Esophagus (tissue), 2 donors: ENCODE measurements around the gene DOCK1. TPM values are rescaled to one million over a fixed set of nuclear protein-coding genes. Genes with fewer than 3 reads are reported as not detected.

ENCODE experiments used
- H3K27ac ChIP-seq, 2 donors: one replicate each; pipeline ENCODE4 v1.5.1; 2013; ENCODE audit warnings: low read depth in 2 of 2, mild to moderate bottlenecking in 2 of 2, inconsistent platforms in 1 of 2, low read length in 1 of 2, moderate library complexity in 1 of 2
- H3K27me3 ChIP-seq, 2 donors: one replicate each; pipeline ENCODE4 v1.6.1; 2013; ENCODE audit warnings: low read length in 2 of 2, control low read depth in 1 of 2, mild to moderate bottlenecking in 1 of 2; ENCODE audit not compliant: insufficient read depth in 2 of 2, control insufficient read depth in 1 of 2
- H3K36me3 ChIP-seq, 2 donors: one replicate each; pipeline ENCODE4 v1.6.1; 2013; ENCODE audit warnings: low read length in 1 of 2; ENCODE audit not compliant: control insufficient read depth in 2 of 2, insufficient read depth in 2 of 2
- H3K4me1 ChIP-seq, 2 donors: one replicate each; pipeline ENCODE4 v1.6.1; 2013; ENCODE audit warnings: low read length in 1 of 2; ENCODE audit not compliant: control insufficient read depth in 2 of 2, insufficient read depth in 2 of 2
- H3K4me3 ChIP-seq, 2 donors: one replicate each; pipeline ENCODE4 v1.5.1; 2013; ENCODE audit warnings: low read length in 2 of 2, mild to moderate bottlenecking in 2 of 2, low read depth in 1 of 2, moderate library complexity in 1 of 2
- H3K9me3 ChIP-seq, 2 donors: one replicate each; pipeline ENCODE4 v1.6.1; 2013; ENCODE audit warnings: mild to moderate bottlenecking in 2 of 2, low read depth in 1 of 2, low read length in 1 of 2, moderate library complexity in 1 of 2; ENCODE audit not compliant: control insufficient read depth in 2 of 2, insufficient read depth in 1 of 2
- WGBS, 2 donors: extraction: QIAGEN DNeasy Blood & Tissue Kit; methylation state at CpG; one replicate each; pipeline ENCODE4 v1.1.7; 2013; 5-methylcytosine and 5-hydroxymethylcytosine counted together
- polyA plus RNA-seq, 2 donors: library from polyadenylated mRNA; stranded (reverse); fragments of 200-250 nt; gene quantifications; one replicate each; pipeline ENCODE4 v1.2.3, GENCODE V29; 2013
- donor health status: healthy with polysubstance abuse.
- donor health status: Bipolar disorder and iron deficiency.

Gene DOCK1
- polyA plus RNA-seq, 2 donors = 11.4 to 17.5 TPM

DNA sequence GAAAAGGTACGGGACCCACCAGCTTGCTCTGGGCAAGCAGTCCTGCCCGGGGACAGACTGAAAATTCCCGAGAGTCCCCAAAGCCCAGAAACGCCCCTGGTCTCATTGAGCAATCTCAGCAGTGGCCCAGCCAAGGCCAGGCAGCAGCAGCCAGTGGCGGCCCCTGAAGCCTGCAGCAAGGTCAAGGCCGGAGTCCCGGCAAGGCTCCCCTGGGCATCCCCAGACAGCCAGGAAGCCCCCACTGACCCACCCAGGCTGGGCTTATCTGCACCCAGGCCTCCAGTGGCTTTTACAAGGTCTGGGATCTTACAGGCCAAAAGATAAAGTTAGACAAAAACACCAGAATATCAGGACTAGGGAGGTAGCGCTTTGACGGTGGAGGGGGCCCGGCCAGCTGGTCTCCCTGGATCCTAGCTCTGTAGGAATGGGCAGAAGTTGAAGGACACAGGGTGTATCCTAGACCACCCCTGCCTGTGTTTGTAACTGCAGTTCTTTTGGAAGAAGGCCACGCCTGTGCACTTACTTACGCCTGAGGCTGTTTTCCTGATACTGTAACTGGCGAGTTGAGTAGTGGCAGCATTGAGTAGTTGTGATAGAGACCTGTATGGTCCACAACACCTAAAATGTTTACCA is 513.4 kb downstream of the DOCK1 start:
- no peak overlapping the region for H3K4me3 ChIP-seq
- H3K27me3 ChIP-seq = no peaks in the 10 kb centered on the region
- no peaks in the 10 kb centered on the region for H3K4me1 ChIP-seq
- no peaks in the 10 kb centered on the region for H3K9me3 ChIP-seq
- peaks cover 3 to 29% of the 10 kb centered on the region in 2 donors for H3K36me3 ChIP-seq
- WGBS, 2 donors = 89 to 94% methylated on average over 13 of the region's 13 CpGs
- H3K27ac ChIP-seq = no peak overlapping the region

- no peaks in the 10 kb centered on the region for H3K4me1 ChIP-seq
- no peak overlapping the region for H3K27ac ChIP-seq
- peaks cover 3 to 35% of the 10 kb centered on the region in 2 donors for H3K36me3 ChIP-seq
- H3K4me3 ChIP-seq = no peak overlapping the region
- no peaks in the 10 kb centered on the region for H3K9me3 ChIP-seq
- no peaks in the 10 kb centered on the region for H3K27me3 ChIP-seq
- whole genome bisulfite sequencing, 2 donors = 92 to 95% methylated on average over 10 of the region's 10 CpGs
Observed at GRCh38 chr10:127420138-127420684, 515.0 kb downstream of the DOCK1 start.

GRCh38 chr10:127423218-127423915 is 518.1 kb downstream of the DOCK1 start:
- no peak overlapping the region for H3K27ac ChIP-seq
- H3K4me1 ChIP-seq = no peaks in the 10 kb centered on the region
- no peak overlapping the region for H3K4me3 ChIP-seq
- H3K27me3 ChIP-seq = no peaks in the 10 kb centered on the region
- H3K9me3 ChIP-seq = peaks cover 2 to 3% of the 10 kb centered on the region in 2 donors
- peaks cover 10 to 42% of the 10 kb centered on the region in 2 donors for H3K36me3 ChIP-seq
- WGBS, 2 donors = 88% methylated on average over 8 of the region's 8 CpGs

DNA sequence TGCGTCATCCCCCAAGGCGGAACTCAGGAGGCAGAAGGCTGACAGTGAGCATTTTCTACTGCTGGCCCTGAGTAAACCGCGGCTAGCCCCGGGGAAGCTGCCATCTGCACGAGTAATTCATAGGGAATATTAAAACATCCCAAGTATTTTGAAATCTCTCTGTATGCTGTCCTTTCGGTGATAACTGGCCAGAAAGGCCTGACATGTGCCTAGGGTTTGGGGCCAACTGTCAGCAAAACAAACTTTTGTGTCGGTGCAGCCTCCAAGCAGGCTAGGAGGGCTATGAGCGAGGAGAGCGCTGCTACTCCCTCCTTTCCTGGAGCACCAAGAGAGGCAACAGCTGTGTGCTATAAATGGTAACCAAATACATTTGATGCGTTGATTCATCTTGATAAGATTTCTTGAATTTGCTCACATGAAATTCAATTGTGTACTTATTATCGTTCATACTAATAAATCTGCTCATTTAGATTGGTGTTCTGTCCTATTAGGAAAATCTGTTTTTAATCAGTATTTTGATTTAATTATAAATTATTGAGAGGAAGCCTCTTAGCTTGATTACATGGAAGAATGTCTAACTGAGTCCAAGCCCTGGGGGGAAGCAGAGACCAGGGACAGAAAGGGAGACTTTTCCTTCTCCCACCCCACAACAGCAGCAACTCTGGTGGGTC is 519.5 kb downstream of the DOCK1 start:
- Histone ChIP-seq H3K27ac (no peak overlapping the region), H3K4me1 (no peaks in the 10 kb centered on the region), H3K4me3 (no peak overlapping the region), H3K36me3 (peaks cover 6 to 34% of the 10 kb centered on the region in 2 donors), H3K27me3 (no peaks in the 10 kb centered on the region), H3K9me3 (peaks cover 3 to 7% of the 10 kb centered on the region in 2 donors)
- 78% methylated on average over 12 of the region's 12 CpGs for WGBS, 2 donors

DNA sequence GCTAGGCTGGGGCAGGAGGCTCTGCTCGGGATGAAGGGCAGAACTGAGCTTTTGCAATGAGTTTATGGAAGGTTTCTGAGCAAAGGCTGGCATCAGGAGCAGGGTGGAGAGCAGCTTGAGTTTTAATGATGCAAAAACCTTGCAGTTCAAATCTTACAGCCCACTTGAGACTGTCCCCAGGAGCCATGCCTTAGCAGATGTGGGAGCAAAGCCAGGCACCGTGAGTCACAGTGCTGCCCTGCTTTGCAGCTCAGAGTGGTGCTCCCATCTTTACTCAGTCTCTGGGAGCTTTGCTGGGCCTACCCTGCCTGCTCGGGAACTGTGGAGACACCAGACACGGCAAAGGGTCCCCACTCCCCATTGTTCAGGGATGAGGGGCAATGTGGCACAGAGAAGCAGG is 521.5 kb downstream of the DOCK1 start:
- H3K9me3 ChIP-seq = peaks cover 3 to 7% of the 10 kb centered on the region in 2 donors
- no peak overlapping the region for H3K27ac ChIP-seq
- WGBS, 2 donors = 89 to 95% methylated on average over 4 of the region's 4 CpGs
- H3K4me3 ChIP-seq = no peak overlapping the region
- H3K36me3 ChIP-seq = peaks cover 6 to 30% of the 10 kb centered on the region in 2 donors
- no peaks in the 10 kb centered on the region for H3K4me1 ChIP-seq
- H3K27me3 ChIP-seq = no peaks in the 10 kb centered on the region

DNA sequence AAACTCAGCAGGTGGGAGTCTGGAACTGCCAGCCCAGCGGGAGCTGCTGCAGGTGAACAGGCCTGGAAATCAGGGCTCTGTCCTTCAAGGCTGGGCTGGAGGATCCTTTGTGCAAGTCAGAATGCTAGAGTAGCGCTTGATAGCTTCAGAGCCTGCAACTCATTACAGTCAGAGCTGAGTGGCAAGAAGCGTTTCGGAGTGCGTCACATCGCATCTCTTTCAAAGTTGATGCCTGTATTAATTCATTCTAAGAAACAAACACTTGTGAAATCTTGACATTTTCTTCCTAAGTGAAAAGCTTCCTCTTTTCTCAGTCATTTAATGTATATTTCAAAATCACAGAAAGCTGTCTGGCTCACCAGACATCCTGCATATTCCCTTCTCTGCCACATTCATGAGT is 522.7 kb downstream of the DOCK1 start:
- 96 to 97% methylated on average over 6 of the region's 6 CpGs for WGBS, 2 donors
- H3K27ac ChIP-seq = no peak overlapping the region
- no peak overlapping the region for H3K4me3 ChIP-seq
- H3K9me3 ChIP-seq = peaks cover 3 to 7% of the 10 kb centered on the region in 2 donors
- H3K27me3 ChIP-seq = no peaks in the 10 kb centered on the region
- H3K36me3 ChIP-seq = peaks cover 6 to 30% of the 10 kb centered on the region in 2 donors
- H3K4me1 ChIP-seq = no peaks in the 10 kb centered on the region

DNA sequence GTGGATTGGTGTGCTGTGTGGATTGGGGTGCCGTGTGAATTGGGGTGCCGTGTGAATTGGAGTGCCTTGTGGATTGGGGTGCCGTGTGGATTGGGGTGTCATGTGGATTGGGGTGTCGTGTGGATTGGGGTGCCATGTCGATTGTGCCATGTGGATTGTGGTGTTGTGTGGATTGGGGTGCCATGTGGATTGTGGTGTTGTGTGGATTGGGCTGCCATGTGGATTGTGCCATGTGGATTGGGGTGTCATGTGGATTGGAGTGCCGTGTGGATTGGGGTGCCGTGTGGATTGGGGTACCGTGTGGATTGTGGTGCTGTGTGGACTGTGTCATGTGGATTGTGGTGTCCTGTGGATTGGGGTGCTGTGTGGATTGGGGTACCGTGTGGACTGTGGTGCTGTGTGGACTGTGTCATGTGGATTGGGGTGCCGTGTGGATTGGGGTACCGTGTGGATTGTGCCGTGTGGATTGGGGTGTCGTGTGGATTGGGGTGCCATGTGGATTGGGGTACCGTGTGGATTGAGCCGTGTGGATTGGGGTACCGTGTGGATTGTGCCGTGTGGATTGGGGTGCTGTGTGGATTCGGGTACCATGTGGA is 523.3 kb downstream of the DOCK1 start:
- Histone ChIP-seq H3K36me3 (peaks cover 6 to 30% of the 10 kb centered on the region in 2 donors), H3K4me3 (no peak overlapping the region), H3K9me3 (peaks cover 3 to 7% of the 10 kb centered on the region in 2 donors), H3K27ac (no peak overlapping the region), H3K27me3 (no peaks in the 10 kb centered on the region), H3K4me1 (no peaks in the 10 kb centered on the region)
- WGBS, 2 donors = 96 to 97% methylated on average over 18 of the region's 18 CpGs

GRCh38 chr10:127429601-127430312 is 524.5 kb downstream of the DOCK1 start:
- no peak overlapping the region for H3K27ac ChIP-seq

DNA sequence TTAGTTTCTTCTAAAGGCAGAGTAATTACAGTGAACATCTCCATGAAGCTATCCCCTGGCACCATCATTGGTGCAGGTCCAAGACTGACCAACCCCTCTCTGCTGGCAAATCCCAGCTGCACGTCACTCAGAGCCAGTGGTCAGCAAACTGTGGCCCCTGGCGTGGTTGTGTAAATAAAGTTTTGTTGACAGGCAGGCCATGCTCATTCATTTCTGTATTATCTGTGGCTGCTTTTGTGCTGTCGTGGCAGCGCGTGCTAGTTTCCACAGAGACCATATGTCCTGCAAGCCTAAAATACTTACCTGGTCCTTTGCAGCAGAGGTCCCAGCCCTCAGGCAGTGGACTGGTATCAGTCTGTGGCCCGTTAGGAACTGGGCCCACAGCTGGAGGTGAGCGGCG is 526.3 kb downstream of the DOCK1 start:
- Histone ChIP-seq H3K4me1 (no peaks in the 10 kb centered on the region), H3K27me3 (no peaks in the 10 kb centered on the region), H3K9me3 (peaks cover 3 to 7% of the 10 kb centered on the region in 2 donors), H3K4me3 (no peak overlapping the region), H3K36me3 (peaks cover 3 to 16% of the 10 kb centered on the region in 2 donors), H3K27ac (no peak overlapping the region)
- 91 to 95% methylated on average over 8 of the region's 8 CpGs for WGBS, 2 donors

More at GRCh38 chr10:127429601-127430312, 524.5 kb downstream of the DOCK1 start:
- Histone ChIP-seq H3K4me3 (no peak overlapping the region), H3K27me3 (no peaks in the 10 kb centered on the region), H3K9me3 (peaks cover 3 to 7% of the 10 kb centered on the region in 2 donors), H3K36me3 (peaks cover 6 to 22% of the 10 kb centered on the region in 2 donors), H3K4me1 (no peaks in the 10 kb centered on the region)
- WGBS, 2 donors = 95 to 96% methylated on average over 19 of the region's 19 CpGs
